Mammary epithelial cell (primary cell): ENCODE data around the gene SLAIN2.

ENCODE experiments used
- CTCF ChIP-seq, 2 donors: IDR thresholded peaks in 1 of 2; conservative IDR thresholded peaks in 1 of 2; 2 replicates each; pipeline ENCODE4 v1.5.1; 2011 to 2012; ENCODE audit warnings: inconsistent platforms in 2 of 2, low read length in 2 of 2, mild to moderate bottlenecking in 2 of 2, control low read depth in 1 of 2, low read depth in 1 of 2; ENCODE audit not compliant: insufficient read depth in 1 of 2; ENCODE audit errors: extremely low read depth in 1 of 2
- EZH2 ChIP-seq: IDR thresholded peaks from 2 replicates; pipeline ENCODE4 v1.6.1; 2012; ENCODE audit warnings: low read length, inconsistent platforms, borderline replicate concordance

GRCh38 chr4:48321312-48321711 is 20.0 kb upstream of the SLAIN2 start:
- no peak for TF ChIP-seq CTCF (conservative IDR thresholded peaks at IDR 0.05 in 1 of 2, IDR thresholded peaks at IDR 0.05 in 1 of 2; ENCODE audit: extremely low read depth in 1 of 2, insufficient read depth in 1 of 2, low read depth in 1 of 2, low read length in 2 of 2)
- no peak for TF ChIP-seq EZH2
